Breast epithelium (tissue), 3 donors: Measurements from ENCODE around the gene KIF1A.

ENCODE experiments used
- CTCF ChIP-seq, 3 donors: fragments of 450-650 bp; IDR thresholded peaks; one replicate each; pipeline ENCODE4 v1.5.1; 2016 to 2017; ENCODE audit warnings: antibody characterized with exemption in 3 of 3, mild to moderate bottlenecking in 3 of 3, moderate library complexity in 3 of 3
- POLR2A ChIP-seq: fragments of 450-650 bp; IDR thresholded peaks from one replicate; pipeline ENCODE4 v1.6.1; 2016; ENCODE audit warnings: antibody characterized with exemption, mild to moderate bottlenecking, moderate library complexity
- POLR2AphosphoS5 ChIP-seq, 3 donors: sonication (generic); formaldehyde crosslinking; IDR thresholded peaks; one replicate each; pipeline ENCODE4 v1.6.1; 2017; ENCODE audit warnings: antibody characterized with exemption in 3 of 3

- TF ChIP-seq CTCF (IDR thresholded peaks at IDR 0.05) (no peak), POLR2A (no peak), POLR2AphosphoS5 (IDR thresholded peaks at IDR 0.05) (no peak)
Observed at GRCh38 chr2:240790370-240791220, 29.4 kb downstream of the KIF1A start.
